H1 (cell line): ENCODE measurements around the gene OGDH. TPM values are rescaled to one million over a fixed set of nuclear protein-coding genes. Genes with fewer than 3 reads are reported as not detected.

Experiments used
- CTCF ChIA-PET: fragments of 300-600 bp; sonication (Branson Sonifier 250); formaldehyde crosslinking; loops from one replicate; lab custom pipeline; 2021; ENCODE audit not compliant: partially characterized antibody; lab: Charles Lee
- POLR2A ChIA-PET: fragments of 300-600 bp; sonication (Branson Sonifier 250); formaldehyde crosslinking; loops from one replicate; lab custom pipeline; 2021; ENCODE audit warnings: inconsistent platforms; ENCODE audit not compliant: partially characterized antibody; lab: Charles Lee
- DNase-seq, 2 experiments: peaks; one replicate each; pipeline versions ENCODE4 v3.0.0 to v3.0.0-alpha.2; 2010 to 2022; ENCODE audit warnings: low spot score in 2 of 2, low read depth in 1 of 2, mixed read lengths in 1 of 2
- FAIRE-seq: peaks from 2 replicates; lab custom pipeline; 2011; peaks lifted over from hg19 to GRCh38; lab: Jason Lieb, UNC
- H2AFZ ChIP-seq: 2 replicates; pipeline ENCODE4 v1.8.1; 2012; ENCODE audit warnings: low read length, inconsistent platforms
- H2AK5ac ChIP-seq: 2 replicates; pipeline ENCODE4 v1.6.1; 2013; ENCODE audit warnings: low read depth, low read length
- H2BK120ac ChIP-seq: replicated peaks from 2 replicates; pipeline ENCODE3; 2013; ENCODE audit warnings: low read depth, low read length, inconsistent platforms
- H2BK12ac ChIP-seq: 2 replicates; pipeline ENCODE4 v1.6.1; 2013; ENCODE audit warnings: low read depth, low read length
- H2BK15ac ChIP-seq: 2 replicates; pipeline ENCODE4 v1.6.1; 2013; ENCODE audit warnings: low read length
- H2BK20ac ChIP-seq: 2 replicates; pipeline ENCODE4 v1.6.1; 2013; ENCODE audit warnings: low read length
- H2BK5ac ChIP-seq: 2 replicates; pipeline ENCODE4 v1.6.1; 2013; ENCODE audit warnings: low read depth, low read length
- H3K14ac ChIP-seq: 2 replicates; pipeline ENCODE4 v1.6.1; 2013; ENCODE audit warnings: inconsistent platforms; ENCODE audit not compliant: insufficient read length
- H3K18ac ChIP-seq: 2 replicates; pipeline ENCODE4 v1.6.1; 2013; ENCODE audit warnings: low read length; ENCODE audit errors: extremely low read depth
- H3K23ac ChIP-seq: 2 replicates; pipeline ENCODE4 v1.6.1; 2013; ENCODE audit warnings: inconsistent platforms; ENCODE audit not compliant: insufficient read length
- H3K23me2 ChIP-seq: 2 replicates; pipeline ENCODE4 v1.6.1; 2013; ENCODE audit warnings: low read depth, low read length
- H3K27ac ChIP-seq: 2 replicates; pipeline ENCODE4 v1.6.1; 2011; ENCODE audit warnings: low read depth, low read length, inconsistent platforms
- H3K27me3 ChIP-seq, 4 experiments: replicated peaks in 1 of 4; 1 replicate in 1 of 4; 2 replicates in 3 of 4; pipeline versions ENCODE4 v1.6.1 to v1.8.1; 2011 to 2013; ENCODE audit warnings: low read length in 3 of 4, mild to moderate bottlenecking in 3 of 4, inconsistent platforms in 2 of 4, mixed read lengths in 2 of 4, moderate library complexity in 1 of 4; ENCODE audit not compliant: control insufficient read depth in 3 of 4, insufficient read depth in 3 of 4; ENCODE audit errors: extremely low read depth in 1 of 4
- H3K36me3 ChIP-seq, 4 experiments: 2 replicates each; pipeline versions ENCODE4 v1.6.1 to v1.8.1; 2011 to 2013; ENCODE audit warnings: mild to moderate bottlenecking in 4 of 4, low read length in 3 of 4, moderate library complexity in 2 of 4, control low read depth in 1 of 4, inconsistent platforms in 1 of 4; ENCODE audit not compliant: insufficient read depth in 4 of 4, control insufficient read depth in 2 of 4
- H3K4ac ChIP-seq: replicated peaks from 2 replicates; pipeline ENCODE3; 2013; ENCODE audit warnings: low read length, low read depth, mixed read lengths, inconsistent platforms; ENCODE audit not compliant: insufficient read length
- H3K4me1 ChIP-seq, 4 experiments: replicated peaks in 1 of 4; 1 replicate in 1 of 4; 2 replicates in 3 of 4; pipeline versions ENCODE4 v1.6.1 to v1.8.1; 2011 to 2013; ENCODE audit warnings: low read length in 3 of 4, inconsistent platforms in 2 of 4, mixed read lengths in 1 of 4; ENCODE audit not compliant: insufficient read depth in 4 of 4, control insufficient read depth in 3 of 4
- H3K4me2 ChIP-seq, 2 experiments: 2 replicates each; pipeline versions ENCODE4 v1.6.1 to v1.8.1; 2011 to 2013; ENCODE audit warnings: low read depth in 2 of 2, low read length in 2 of 2, control low read depth in 1 of 2, inconsistent platforms in 1 of 2, mild to moderate bottlenecking in 1 of 2; ENCODE audit not compliant: insufficient read depth in 1 of 2
- H3K4me3 ChIP-seq, 4 experiments: fragments of 200-600, 300-600 bp in 1 of 4; sonication (generic), shearing (Covaris generic), sonication (Bioruptor Twin) in 1 of 4; 2 replicates each; pipeline versions ENCODE4 v1.5.1 to v1.8.1; 2011 to 2016; ENCODE audit warnings: low read length in 4 of 4, low read depth in 3 of 4, control low read depth in 2 of 4, inconsistent platforms in 2 of 4, mild to moderate bottlenecking in 2 of 4, mixed read lengths in 1 of 4, moderate library complexity in 1 of 4; ENCODE audit not compliant: insufficient read depth in 2 of 4; ENCODE audit errors: extremely low read depth in 1 of 4
- H3K56ac ChIP-seq: replicated peaks from 2 replicates; pipeline ENCODE3; 2013; ENCODE audit warnings: low read depth, mild to moderate bottlenecking, mixed read lengths, low read length, inconsistent platforms; ENCODE audit not compliant: insufficient read length
- H3K79me1 ChIP-seq: 2 replicates; pipeline ENCODE4 v1.6.1; 2013; ENCODE audit warnings: low read depth, low read length, control low read depth
- H3K79me2 ChIP-seq, 2 experiments: 2 replicates each; pipeline versions ENCODE4 v1.6.1 to v1.8.1; 2012 to 2013; ENCODE audit warnings: low read length in 2 of 2, mild to moderate bottlenecking in 2 of 2, inconsistent platforms in 1 of 2; ENCODE audit not compliant: insufficient read depth in 2 of 2, control insufficient read depth in 1 of 2
- H3K9ac ChIP-seq, 4 experiments: replicated peaks in 1 of 4; 1 replicate in 1 of 4; 2 replicates in 3 of 4; pipeline versions ENCODE4 v1.6.1 to v1.8.1; 2011 to 2013; ENCODE audit warnings: low read depth in 3 of 4, low read length in 3 of 4, control low read depth in 2 of 4, mild to moderate bottlenecking in 2 of 4, moderate library complexity in 2 of 4, inconsistent platforms in 1 of 4; ENCODE audit errors: extremely low read depth in 1 of 4
- H3K9me3 ChIP-seq, 2 experiments: 2 replicates each; pipeline versions ENCODE4 v1.6.1 to v1.8.1; 2012 to 2013; ENCODE audit warnings: mild to moderate bottlenecking in 2 of 2, moderate library complexity in 2 of 2, control low read depth in 1 of 2, inconsistent platforms in 1 of 2, low read depth in 1 of 2, low read length in 1 of 2, mixed read lengths in 1 of 2; ENCODE audit not compliant: insufficient read depth in 2 of 2
- H4K20me1 ChIP-seq, 2 experiments: replicated peaks in 1 of 2; 2 replicates each; pipeline versions ENCODE3 to v1.8.1; 2011 to 2013; ENCODE audit warnings: inconsistent platforms in 2 of 2, low read length in 2 of 2, mild to moderate bottlenecking in 1 of 2; ENCODE audit not compliant: insufficient read depth in 2 of 2, control insufficient read depth in 1 of 2
- H4K5ac ChIP-seq: 2 replicates; pipeline ENCODE4 v1.6.1; 2013; ENCODE audit warnings: low read length, low read depth, mixed read lengths, inconsistent platforms; ENCODE audit not compliant: insufficient read length
- H4K8ac ChIP-seq: 2 replicates; pipeline ENCODE4 v1.8.0; 2013; ENCODE audit warnings: mild to moderate bottlenecking, moderate library complexity, low read length, inconsistent platforms; ENCODE audit not compliant: insufficient read depth; ENCODE audit errors: extremely low read depth
- H4K91ac ChIP-seq: replicated peaks from 2 replicates; pipeline ENCODE3; 2013; ENCODE audit warnings: low read length, mixed read lengths, inconsistent platforms; ENCODE audit not compliant: insufficient read length
- BCL11A ChIP-seq, 2 experiments: IDR thresholded peaks; one replicate each; pipeline ENCODE4 v1.6.1; 2011; ENCODE audit warnings: low read depth in 2 of 2, low read length in 2 of 2, mild to moderate bottlenecking in 2 of 2
- EZH2 ChIP-seq: fragments of 200-600 bp; sonication (generic); IDR thresholded peaks from 2 replicates; pipeline ENCODE4 v1.7.1; 2012; ENCODE audit warnings: low read depth, mild to moderate bottlenecking, moderate library complexity, low read length, inconsistent platforms; ENCODE audit not compliant: severe bottlenecking
- JUN ChIP-seq: IDR thresholded peaks from 2 replicates; pipeline ENCODE4 v1.6.1; 2011; ENCODE audit warnings: low read depth, mild to moderate bottlenecking, improper control_type of control experiment, low read length
- KDM1A ChIP-seq: fragments of 200-600, 300-600 bp; sonication (generic); IDR thresholded peaks from 2 replicates; pipeline ENCODE4 v1.7.1; 2016; ENCODE audit warnings: mild to moderate bottlenecking, low read length, borderline replicate concordance
- KDM5A ChIP-seq: fragments of 200-600 bp; IDR thresholded peaks from 2 replicates; pipeline ENCODE4 v1.7.1; 2012; ENCODE audit warnings: mild to moderate bottlenecking, low read length, inconsistent platforms, mixed read lengths
- MAFK ChIP-seq: IDR thresholded peaks from 2 replicates; pipeline ENCODE4 v1.6.1; 2012; ENCODE audit warnings: low read depth, mild to moderate bottlenecking, improper control_type of control experiment, low read length
- SRF ChIP-seq: IDR thresholded peaks from 2 replicates; pipeline ENCODE4 v1.6.1; 2011; ENCODE audit warnings: mild to moderate bottlenecking, low read depth, low read length, moderate library complexity
- TAF1 ChIP-seq: IDR thresholded peaks from 2 replicates; pipeline ENCODE4 v1.6.1; 2011; ENCODE audit warnings: mild to moderate bottlenecking, low read depth, low read length
- TAF7 ChIP-seq: optimal IDR thresholded peaks from 2 replicates; pipeline ENCODE3; 2011; ENCODE audit warnings: low read depth, mild to moderate bottlenecking, inconsistent platforms, low read length, moderate library complexity, borderline replicate concordance
- TCF12 ChIP-seq: IDR thresholded peaks from 2 replicates; pipeline ENCODE4 v1.6.1; 2011; ENCODE audit warnings: low read depth, mild to moderate bottlenecking, low read length
- WGBS, 2 experiments: shearing (Covaris generic) in 1 of 2; methylation state at CpG; one replicate each; pipeline versions ENCODE4 v1.1.6 to v1.1.7; 2013 to 2015; ENCODE audit warnings: low lambda C conversion rate in 2 of 2, mixed read lengths in 2 of 2, inconsistent platforms in 1 of 2, low coverage in 1 of 2, missing lambda C conversion rate in 1 of 2; ENCODE audit not compliant: insufficient replicate concordance in 2 of 2, insufficient coverage in 1 of 2, insufficient read length in 1 of 2; ENCODE audit errors: extremely low coverage in 1 of 2, missing lambda C conversion rate in 1 of 2; 5-methylcytosine and 5-hydroxymethylcytosine counted together
- polyA plus RNA-seq, 7 experiments: library from polyadenylated mRNA; depleted of rRNA in 3 of 7; stranded (reverse) in 5 of 7; unstranded in 2 of 7; fragments of >200 nt in 5 of 7; fragments of 200-250 nt in 2 of 7; gene quantifications; 1 replicate in 5 of 7; 2 replicates in 1 of 7; 4 replicates in 1 of 7; pipeline versions ENCODE4 v1.2.1 to v1.2.3, GENCODE V29; 2011 to 2013; ENCODE audit warnings: missing spikeins in 2 of 7, mixed read lengths in 2 of 7
- total RNA-seq: library from RNA; stranded (reverse); fragmentation: NEBNext Ultra II Directional; extraction: Animal tissue kit (Norgen Biotek cat#: 25700); gene quantifications from 2 replicates; pipeline ENCODE4 v1.2.1, GENCODE V29; 2021
- TF ChIP-seq, protein P1 (sequence below): IDR thresholded peaks from 2 replicates; pipeline ENCODE4 v1.6.1; 2011; ENCODE audit warnings: low read length, improper control_type of control experiment
- TF ChIP-seq, protein P2 (sequence below): IDR thresholded peaks from 2 replicates; pipeline ENCODE4 v1.6.1; 2012; ENCODE audit warnings: inconsistent platforms

The OGDH gene
- total and polyA plus RNA-seq, 2 of the 8 experiments (the other 6 are each of a cell fraction or from before 2014, with no cell fraction given), result 71.6 to 91.6 TPM

DNA sequence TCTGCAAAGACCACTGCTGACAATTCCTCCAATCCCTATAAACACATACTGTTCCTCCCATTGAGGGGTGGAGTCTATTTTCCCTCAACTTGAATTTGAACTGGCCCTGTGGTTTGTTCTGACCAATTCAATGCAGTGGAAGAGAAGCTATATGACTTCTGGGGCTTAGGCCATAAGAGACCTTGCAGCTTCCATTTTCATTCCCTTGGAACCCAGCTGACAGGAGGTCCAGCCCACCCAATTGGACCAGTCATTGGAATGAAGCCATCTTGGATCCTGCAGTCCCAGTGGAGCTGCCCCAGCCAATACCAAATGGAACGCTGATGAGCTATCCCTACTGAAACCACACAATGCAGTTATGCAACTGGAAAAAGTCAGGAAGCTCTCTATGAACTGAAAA lies 15.5 kb upstream of the OGDH start:
- Histone ChIP-seq H3K4me3 (no peak overlapping the region), H3K9ac (no peak overlapping the region), H3K4ac (no peak overlapping the region), H3K23me2 (no peaks in the 10 kb centered on the region; the same call in 1 of the 2 replicates), H2AK5ac (no peak overlapping the region), H4K5ac (no peak overlapping the region), H3K4me1 (no peaks in the 10 kb centered on the region), H3K23ac (no peak overlapping the region), H3K18ac (no peak overlapping the region), H3K36me3 (no peaks in the 10 kb centered on the region), H3K27ac (no peak overlapping the region), H4K20me1 (no peaks in the 10 kb centered on the region), H3K9me3 (no peaks in the 10 kb centered on the region), H4K8ac (no peak overlapping the region), H2BK15ac (no peak overlapping the region), H2AFZ (0 out of 2 replicates have a peak overlapping the region, but pooled peaks have one; percentile 51), H4K91ac (no peak overlapping the region), H3K79me1 (no peaks in the 10 kb centered on the region), H3K56ac (no peak overlapping the region), H2BK12ac (no peak overlapping the region), H3K4me2 (no peak overlapping the region), H2BK20ac (no peak overlapping the region), H3K79me2 (no peaks in the 10 kb centered on the region), H2BK5ac (no peak overlapping the region), H3K14ac (no peak overlapping the region), H2BK120ac (no peak overlapping the region), H3K27me3 (no peaks in the 10 kb centered on the region)
- ChIA-PET CTCF (interaction anchor here (1.1 to 1.4 kb wide), 3 partner anchors 9 to 261 kb away, joined by 3 to 4 read pairs (median 4); no protein-coding TSS in a partner anchor), POLR2A (interaction anchor here (1.3 to 1.4 kb wide), 3 partner anchors 9 to 257 kb away, joined by 4 to 9 read pairs (median 5); partner anchors contain the start of genes DDX56, H2AZ2 and TMED4)
- DNase-seq, result no peak
- FAIRE-seq, result no peak
- 100% methylated on average over 1 of the region's 1 CpG; no CpG with 5 or more reads in 1 of the 2 experiments for WGBS, 2 experiments
- TF ChIP-seq, protein P1, sequence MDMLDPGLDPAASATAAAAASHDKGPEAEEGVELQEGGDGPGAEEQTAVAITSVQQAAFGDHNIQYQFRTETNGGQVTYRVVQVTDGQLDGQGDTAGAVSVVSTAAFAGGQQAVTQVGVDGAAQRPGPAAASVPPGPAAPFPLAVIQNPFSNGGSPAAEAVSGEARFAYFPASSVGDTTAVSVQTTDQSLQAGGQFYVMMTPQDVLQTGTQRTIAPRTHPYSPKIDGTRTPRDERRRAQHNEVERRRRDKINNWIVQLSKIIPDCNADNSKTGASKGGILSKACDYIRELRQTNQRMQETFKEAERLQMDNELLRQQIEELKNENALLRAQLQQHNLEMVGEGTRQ, result no peak
- no peak for TF ChIP-seq TCF12
- TF ChIP-seq JUN, result no peak
- no peak for TF ChIP-seq KDM1A
- no peak for TF ChIP-seq TAF7
- no peak for TF ChIP-seq EZH2
- TF ChIP-seq TAF1, result no peak
- TF ChIP-seq, protein P2, sequence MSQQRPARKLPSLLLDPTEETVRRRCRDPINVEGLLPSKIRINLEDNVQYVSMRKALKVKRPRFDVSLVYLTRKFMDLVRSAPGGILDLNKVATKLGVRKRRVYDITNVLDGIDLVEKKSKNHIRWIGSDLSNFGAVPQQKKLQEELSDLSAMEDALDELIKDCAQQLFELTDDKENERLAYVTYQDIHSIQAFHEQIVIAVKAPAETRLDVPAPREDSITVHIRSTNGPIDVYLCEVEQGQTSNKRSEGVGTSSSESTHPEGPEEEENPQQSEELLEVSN, result no peak
- no peak for TF ChIP-seq SRF
- no peak for TF ChIP-seq BCL11A (IDR thresholded peaks at IDR 0.05; ENCODE audit: low read depth in 2 of 2, low read length in 2 of 2)
- no peak for TF ChIP-seq MAFK
- TF ChIP-seq KDM5A, result no peak
